Panc1 (cell line): Measurements from ENCODE around the gene RILPL1.

Experiments used
- CTCF ChIP-seq: fragments of 450-650 bp; IDR thresholded peaks from 2 replicates; pipeline ENCODE4 v1.5.1; 2017; ENCODE audit warnings: mild to moderate bottlenecking
- POLR2AphosphoS5 ChIP-seq: IDR thresholded peaks from 2 replicates; pipeline ENCODE4 v1.6.1; 2012; ENCODE audit warnings: mild to moderate bottlenecking, low read depth, low read length, moderate library complexity
- REST ChIP-seq, 2 experiments: IDR thresholded peaks; 2 replicates each; pipeline ENCODE4 v1.6.1; 2011 to 2012; ENCODE audit warnings: low read depth in 2 of 2, control low read depth in 1 of 2, low read length in 1 of 2, mild to moderate bottlenecking in 1 of 2, moderate library complexity in 1 of 2; ENCODE audit not compliant: insufficient read depth in 1 of 2

DNA sequence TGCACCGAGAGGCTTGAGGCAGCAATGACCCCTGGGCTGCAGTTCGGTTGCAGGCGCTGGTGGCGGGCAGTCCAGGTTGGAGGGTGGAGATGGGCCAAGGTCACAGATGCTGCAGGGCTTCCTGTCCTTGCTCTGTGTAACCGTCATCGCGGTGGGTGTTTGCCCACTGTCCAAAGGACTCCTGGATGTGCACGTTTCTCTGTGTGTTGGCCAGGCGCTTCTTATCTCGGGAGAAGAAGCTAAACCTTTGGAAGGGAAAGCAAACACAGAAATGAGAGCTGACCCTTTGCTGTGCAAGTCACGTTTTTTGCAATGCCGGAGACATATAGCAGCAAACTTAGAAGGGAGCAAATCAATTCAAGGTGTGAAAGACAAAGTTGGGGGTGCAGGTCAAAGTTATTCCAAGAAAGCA lies 61.1 kb downstream of the RILPL1 start:
- TF ChIP-seq CTCF (no peak), POLR2AphosphoS5 (no peak), REST (IDR thresholded peaks at IDR 0.05; ENCODE audit: insufficient read depth in 1 of 2, low read depth in 2 of 2, low read length in 1 of 2) (no peak)
